H9 (cell line): ENCODE data around the gene GNRHR. TPM values are rescaled to one million over a fixed set of nuclear protein-coding genes. Genes with fewer than 3 reads are reported as not detected.

Experiments used
- DNase-seq: peaks from one replicate; pipeline ENCODE4 v3.0.0-alpha.2; 2017
- H2AFZ ChIP-seq: one replicate; pipeline ENCODE4 v1.6.1; 2013; ENCODE audit warnings: mild to moderate bottlenecking, low read length, control low read depth, moderate library complexity
- H2AK5ac ChIP-seq: 2 replicates; pipeline ENCODE4 v1.6.1; 2013; ENCODE audit warnings: low read length, control low read depth, mixed read lengths; ENCODE audit not compliant: insufficient read length
- H2BK120ac ChIP-seq: one replicate; pipeline ENCODE4 v1.6.1; 2013; ENCODE audit warnings: low read depth, mild to moderate bottlenecking, low read length, control low read depth, inconsistent platforms; ENCODE audit not compliant: poor library complexity, severe bottlenecking
- H2BK12ac ChIP-seq: 2 replicates; pipeline ENCODE4 v1.6.1; 2013; ENCODE audit warnings: low read length, control low read depth, mixed read lengths, low read depth; ENCODE audit not compliant: insufficient read length
- H2BK15ac ChIP-seq: 2 replicates; pipeline ENCODE4 v1.6.1; 2013; ENCODE audit warnings: low read depth, low read length, control low read depth
- H2BK20ac ChIP-seq: one replicate; pipeline ENCODE4 v1.6.1; 2013; ENCODE audit warnings: low read depth, mild to moderate bottlenecking, low read length, control low read depth, inconsistent platforms; ENCODE audit not compliant: poor library complexity, severe bottlenecking
- H2BK5ac ChIP-seq: 2 replicates; pipeline ENCODE4 v1.6.1; 2013; ENCODE audit warnings: low read length, control low read depth, mixed read lengths; ENCODE audit not compliant: insufficient read length
- H3K14ac ChIP-seq: 2 replicates; pipeline ENCODE4 v1.6.1; 2013; ENCODE audit warnings: low read length, control low read depth; ENCODE audit not compliant: insufficient read depth
- H3K18ac ChIP-seq: 2 replicates; pipeline ENCODE4 v1.6.1; 2013; ENCODE audit warnings: low read depth, mild to moderate bottlenecking, mixed read lengths, low read length, control low read depth; ENCODE audit not compliant: insufficient read length
- H3K23ac ChIP-seq: 2 replicates; pipeline ENCODE4 v1.6.1; 2013; ENCODE audit warnings: low read length, control low read depth, mixed read lengths, low read depth; ENCODE audit not compliant: insufficient read length
- H3K23me2 ChIP-seq: 2 replicates; pipeline ENCODE4 v1.6.1; 2013; ENCODE audit warnings: low read depth, mild to moderate bottlenecking, mixed read lengths, low read length, control low read depth; ENCODE audit not compliant: insufficient read length, poor library complexity, severe bottlenecking
- H3K27ac ChIP-seq: 2 replicates; pipeline ENCODE4 v1.5.1; 2013; ENCODE audit warnings: low read length, control low read depth, mixed read lengths, low read depth; ENCODE audit not compliant: insufficient read length
- H3K27me3 ChIP-seq: 2 replicates; pipeline ENCODE4 v1.6.1; 2013; ENCODE audit warnings: low read length, control low read depth, inconsistent platforms; ENCODE audit not compliant: insufficient read depth
- H3K4ac ChIP-seq: 2 replicates; pipeline ENCODE4 v1.6.1; 2013; ENCODE audit warnings: low read depth, mild to moderate bottlenecking, control low read depth, inconsistent platforms, low read length, moderate library complexity
- H3K4me1 ChIP-seq: 2 replicates; pipeline ENCODE4 v1.6.1; 2013; ENCODE audit warnings: low read length, control low read depth, inconsistent platforms; ENCODE audit not compliant: insufficient read depth
- H3K4me2 ChIP-seq: 2 replicates; pipeline ENCODE4 v1.6.1; 2013; ENCODE audit warnings: low read length, control low read depth, mixed read lengths; ENCODE audit not compliant: insufficient read length, insufficient read depth
- H3K56ac ChIP-seq: 2 replicates; pipeline ENCODE4 v1.6.1; 2013; ENCODE audit warnings: low read depth, mild to moderate bottlenecking, mixed read lengths, low read length, control low read depth; ENCODE audit not compliant: insufficient read length
- H3K79me1 ChIP-seq: 2 replicates; pipeline ENCODE4 v1.6.1; 2013; ENCODE audit warnings: low read depth, mild to moderate bottlenecking, moderate library complexity, low read length, control low read depth, inconsistent platforms; ENCODE audit not compliant: insufficient read depth, poor library complexity, severe bottlenecking
- H3K79me2 ChIP-seq: 2 replicates; pipeline ENCODE4 v1.6.1; 2013; ENCODE audit warnings: low read length, control low read depth, inconsistent platforms; ENCODE audit not compliant: insufficient read depth
- H3K9ac ChIP-seq: 2 replicates; pipeline ENCODE4 v1.6.1; 2013; ENCODE audit warnings: low read length, control low read depth, mixed read lengths; ENCODE audit not compliant: insufficient read length; ENCODE audit errors: extremely low read depth
- H3K9me3 ChIP-seq: one replicate; pipeline ENCODE4 v1.6.1; 2013; ENCODE audit warnings: low read depth, low read length, inconsistent platforms; ENCODE audit not compliant: control insufficient read depth
- H3T11ph ChIP-seq: one replicate; pipeline ENCODE4 v1.6.1; 2013; ENCODE audit warnings: mild to moderate bottlenecking, low read length, control low read depth, inconsistent platforms
- H4K20me1 ChIP-seq: one replicate; pipeline ENCODE4 v1.6.1; 2013; ENCODE audit not compliant: control insufficient read depth, insufficient read length, insufficient read depth
- H4K5ac ChIP-seq: 2 replicates; pipeline ENCODE4 v1.6.1; 2013; ENCODE audit warnings: low read depth, mild to moderate bottlenecking, mixed read lengths, low read length, control low read depth; ENCODE audit not compliant: insufficient read length
- H4K8ac ChIP-seq: replicated peaks from 2 replicates; pipeline ENCODE4 v1.6.1; 2013; ENCODE audit warnings: low read length, control low read depth, mixed read lengths, low read depth; ENCODE audit not compliant: insufficient read length
- H4K91ac ChIP-seq: 2 replicates; pipeline ENCODE4 v1.6.1; 2013; ENCODE audit warnings: low read depth, mild to moderate bottlenecking, moderate library complexity, mixed read lengths, low read length, control low read depth; ENCODE audit not compliant: insufficient read length
- H3K27ac Mint-ChIP-seq, 3 experiments: 2 replicates in 2 of 3; 3 replicates in 1 of 3; pipeline ENCODE4 v1.8.0; 2020 to 2021; ENCODE audit warnings: mixed read lengths in 3 of 3, mild to moderate bottlenecking in 1 of 3, moderate library complexity in 1 of 3
- H3K27me3 Mint-ChIP-seq: 2 replicates; pipeline ENCODE4 v1.8.0; 2021; ENCODE audit warnings: low read depth, mild to moderate bottlenecking, moderate library complexity, mixed read lengths
- H3K36me3 Mint-ChIP-seq, 3 experiments: 2 replicates in 2 of 3; 3 replicates in 1 of 3; pipeline ENCODE4 v1.8.0; 2020 to 2021; ENCODE audit warnings: low read depth in 3 of 3, mixed read lengths in 3 of 3; ENCODE audit not compliant: insufficient read depth in 1 of 3
- H3K4me1 Mint-ChIP-seq, 2 experiments: 2 replicates each; pipeline ENCODE4 v1.8.0; 2020; ENCODE audit warnings: mixed read lengths in 2 of 2
- H3K4me3 Mint-ChIP-seq, 2 experiments: 2 replicates in 1 of 2; 3 replicates in 1 of 2; pipeline ENCODE4 v1.8.0; 2020 to 2021; ENCODE audit warnings: mild to moderate bottlenecking in 2 of 2, mixed read lengths in 2 of 2, moderate library complexity in 1 of 2
- H3K9me3 Mint-ChIP-seq, 2 experiments: 2 replicates in 1 of 2; 3 replicates in 1 of 2; pipeline ENCODE4 v1.8.0; 2020; ENCODE audit warnings: mild to moderate bottlenecking in 2 of 2, mixed read lengths in 2 of 2, moderate library complexity in 1 of 2
- CTCF ChIP-seq: fragments of 200-600 bp; sonication (generic); conservative IDR thresholded peaks from 3 replicates; pipeline ENCODE4 v1.8.0; 2021; ENCODE audit warnings: antibody characterized with exemption, mild to moderate bottlenecking
- WGBS: extraction: QIAGEN DNeasy Blood & Tissue Kit; methylation state at CpG from one replicate; pipeline ENCODE4 v1.1.7; 2013; ENCODE audit warnings: missing lambda C conversion rate, low lambda C conversion rate, mixed read lengths; ENCODE audit not compliant: insufficient read length; ENCODE audit errors: extremely low coverage; 5-methylcytosine and 5-hydroxymethylcytosine counted together
- total RNA-seq: library from RNA; stranded (reverse); gene quantifications from 2 replicates; pipeline ENCODE4 v1.2.1, GENCODE V29; 2021

Gene GNRHR
- total RNA-seq, 1 experiment from 2014 or later: not detected

GRCh38 chr4:67718848-67719247 is 35.3 kb downstream of the GNRHR start:
- H3K4me1 ChIP-seq: no peaks in the 10 kb centered on the region; the same call in 1 of the 2 replicates
- no peak overlapping the region for H3K9ac ChIP-seq
- H2BK5ac ChIP-seq: no peak overlapping the region
- Mint-ChIP-seq H3K36me3 (peaks cover 18 to 47% (median 25%) of the 10 kb centered on the region in 3 experiments), H3K4me1 (peaks cover 27 to 33% of the 10 kb centered on the region in 2 experiments), H3K9me3 (peaks cover 0 to 3% of the 10 kb centered on the region in 2 experiments; a peak in 1 of 5 replicates), H3K27me3 (no peaks in the 10 kb centered on the region), H3K4me3 (no peak overlapping the region), H3K27ac (no peak overlapping the region)
- no peak overlapping the region for H2BK120ac ChIP-seq
- no peak for DNase-seq
- H3K23ac ChIP-seq: no peak overlapping the region
- H3K9me3 ChIP-seq: no peaks in the 10 kb centered on the region
- H2AK5ac ChIP-seq: no peak overlapping the region
- no peak overlapping the region for H3K18ac ChIP-seq
- TF ChIP-seq CTCF: no peak
- no peak overlapping the region for H3K4me2 ChIP-seq
- H4K5ac ChIP-seq: no peak overlapping the region
- H2BK15ac ChIP-seq: no peak overlapping the region
- no peak overlapping the region for H2AFZ ChIP-seq
- no peak overlapping the region for H3K27ac ChIP-seq
- H4K20me1 ChIP-seq: no peaks in the 10 kb centered on the region
- no peaks in the 10 kb centered on the region for H3K23me2 ChIP-seq
- no peak overlapping the region for H4K91ac ChIP-seq
- no peak overlapping the region for H3K14ac ChIP-seq
- no peak overlapping the region for H3K4ac ChIP-seq
- WGBS: no CpG with 5 or more reads among the region's 2 CpGs
- H2BK12ac ChIP-seq: no peak overlapping the region
- no peak overlapping the region for H3K56ac ChIP-seq
- H3T11ph ChIP-seq: no peak overlapping the region
- H4K8ac ChIP-seq: no peak overlapping the region
- no peak overlapping the region for H2BK20ac ChIP-seq
- no peaks in the 10 kb centered on the region for H3K79me2 ChIP-seq
- no peaks in the 10 kb centered on the region for H3K27me3 ChIP-seq
- no peaks in the 10 kb centered on the region for H3K79me1 ChIP-seq
